HG03097 (cell line): ENCODE data around the gene WDR90.

Source experiments
- ATAC-seq: cut with Tn5 transposase; IDR thresholded peaks from one replicate; pipeline ENCODE4 v1.9.1; 2021; ENCODE audit not compliant: unreplicated experiment, low FRiP score

The WDR90 gene

DNA sequence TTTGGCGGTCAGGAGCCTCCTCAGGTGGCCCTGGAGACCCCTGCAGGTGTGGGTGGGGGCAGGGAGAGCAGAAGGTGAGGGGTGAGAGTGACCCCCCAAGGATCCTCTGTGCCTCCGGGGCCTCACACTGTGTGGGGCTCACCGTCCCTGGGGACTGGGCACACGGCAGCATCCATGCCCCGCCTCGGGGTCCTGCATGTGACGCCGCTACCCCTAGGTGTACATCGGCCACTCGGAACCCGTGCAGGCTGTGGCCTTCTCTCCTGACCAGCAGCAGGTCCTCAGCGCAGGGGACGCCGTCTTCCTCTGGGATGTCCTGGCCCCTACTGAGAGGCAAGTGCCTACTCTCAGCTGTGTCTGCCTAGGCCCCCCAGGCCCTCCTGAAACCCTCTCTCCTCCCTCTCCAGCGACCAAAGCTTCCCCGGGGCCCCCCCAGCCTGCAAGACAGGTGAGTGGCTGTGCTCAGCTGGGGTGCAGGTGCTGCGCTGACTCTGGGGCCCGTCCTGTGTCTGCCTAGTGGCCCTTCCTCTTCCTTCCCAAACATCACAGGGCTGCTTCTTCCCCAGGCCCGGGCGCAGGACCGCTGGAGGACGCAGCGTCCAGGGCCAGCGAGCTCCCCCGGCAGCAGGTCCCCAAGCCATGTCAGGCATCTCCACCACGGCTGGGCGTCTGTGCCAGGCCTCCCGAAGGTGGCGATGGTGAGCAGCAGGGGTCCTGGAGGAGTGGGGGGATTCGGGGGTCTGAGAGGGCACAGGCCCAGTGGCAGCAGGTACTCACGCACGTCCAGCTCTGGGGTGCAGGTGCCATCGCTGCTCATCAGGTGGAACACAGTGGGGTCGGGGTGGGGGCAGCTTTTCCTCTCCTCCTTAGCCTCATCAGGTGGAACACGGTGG, 9.8 kb downstream of the WDR90 start:
- ATAC-seq: no peak

DNA sequence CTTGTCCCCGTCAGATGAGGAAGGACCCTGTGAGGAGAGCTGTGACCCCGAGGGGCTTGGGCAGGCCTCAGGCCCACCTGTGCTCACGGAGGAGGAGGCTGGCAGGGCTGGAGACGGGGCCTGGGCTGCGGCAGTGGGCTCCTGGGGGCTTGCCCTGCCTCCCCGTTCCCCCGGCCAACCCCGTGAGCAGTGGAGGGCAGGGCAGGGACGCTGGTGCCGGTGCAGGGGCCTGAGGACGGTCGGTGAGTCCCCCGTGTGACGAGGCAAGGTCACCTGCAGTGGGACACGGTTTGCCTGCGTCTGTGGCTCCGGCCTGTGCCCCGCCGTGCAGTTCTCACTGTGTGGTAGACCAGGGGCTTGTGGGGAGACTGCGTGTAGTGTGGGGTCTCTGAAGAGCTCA, 10.5 kb downstream of the WDR90 start:
- no peak for ATAC-seq

DNA sequence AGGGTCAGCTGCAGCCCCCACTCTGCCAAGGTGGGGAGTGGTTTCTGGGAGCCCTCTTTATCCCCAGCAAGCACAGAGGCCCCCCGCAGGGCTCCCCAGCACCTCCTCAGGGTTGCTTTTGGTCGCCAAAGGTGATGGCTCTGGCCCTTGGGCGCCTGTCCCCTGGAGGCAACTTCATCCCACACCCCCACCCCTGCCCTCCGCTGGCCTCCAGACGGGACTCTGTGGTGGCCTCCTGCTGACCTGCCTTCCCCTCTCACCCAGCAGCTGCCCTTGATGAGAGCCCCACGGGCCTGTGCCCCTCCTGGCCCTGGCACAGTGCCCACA, 10.9 kb downstream of the WDR90 start:
- ATAC-seq: no peak

DNA sequence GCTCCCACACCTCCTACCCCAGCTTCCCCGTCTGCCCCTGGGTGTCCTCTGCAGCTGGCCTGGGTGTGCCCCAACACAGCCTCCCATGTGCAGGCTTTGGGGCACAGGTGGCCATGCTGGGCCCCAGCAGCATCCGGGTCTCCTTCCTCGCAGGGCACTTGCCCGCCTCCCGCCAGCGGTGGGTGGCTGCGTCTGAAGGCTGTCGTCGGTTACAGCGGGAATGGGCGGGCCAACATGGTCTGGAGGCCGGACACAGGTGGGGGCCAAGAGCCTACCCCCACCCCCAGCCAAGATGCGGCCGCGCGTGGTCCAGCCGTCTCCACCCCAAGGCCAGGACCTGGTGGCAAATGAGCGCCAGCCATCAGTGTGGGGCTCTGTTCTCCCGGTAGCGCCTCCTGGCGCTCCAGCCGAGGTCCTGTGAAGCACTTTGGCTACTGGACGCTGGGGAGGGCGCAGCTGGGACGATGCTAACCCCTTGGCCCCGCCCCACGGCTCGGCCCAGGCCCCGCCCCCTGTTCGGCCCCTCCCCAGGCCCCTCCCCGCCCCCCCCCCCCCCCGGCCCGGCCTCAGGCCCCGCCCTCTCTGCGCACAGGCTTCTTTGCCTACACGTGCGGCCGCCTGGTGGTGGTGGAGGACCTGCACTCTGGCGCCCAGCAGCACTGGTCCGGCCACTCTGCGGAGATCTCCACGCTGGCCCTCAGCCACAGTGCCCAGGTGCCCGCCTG, 11.5 kb downstream of the WDR90 start:
- peak; percentile 39 for ATAC-seq

DNA sequence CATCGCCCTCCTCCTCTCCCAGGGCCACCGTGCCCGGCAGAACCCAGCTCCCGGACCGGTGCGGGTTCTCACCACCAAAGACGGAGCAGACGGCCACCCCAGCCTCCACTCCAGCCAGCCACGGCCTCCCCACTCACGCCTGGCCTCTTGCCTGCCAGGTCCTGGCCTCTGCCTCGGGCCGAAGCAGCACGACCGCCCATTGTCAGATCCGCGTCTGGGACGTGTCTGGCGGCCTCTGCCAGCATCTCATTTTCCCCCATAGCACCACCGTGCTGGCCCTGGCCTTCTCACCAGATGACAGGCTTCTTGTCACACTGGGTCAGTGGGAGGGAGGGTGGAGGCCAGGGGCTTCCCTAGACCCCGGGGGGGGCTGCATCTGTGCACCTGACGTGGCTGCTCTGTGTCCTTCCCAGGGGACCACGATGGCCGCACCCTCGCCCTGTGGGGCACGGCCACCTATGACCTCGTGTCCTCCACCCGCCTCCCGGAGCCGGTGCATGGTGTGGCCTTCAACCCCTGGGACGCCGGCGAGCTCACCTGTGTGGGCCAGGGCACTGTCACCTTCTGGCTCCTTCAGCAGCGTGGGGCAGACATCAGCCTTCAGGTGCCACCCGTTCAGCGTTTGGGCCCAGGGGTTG, 12.1 kb downstream of the WDR90 start:
- ATAC-seq: peak; percentile 1

DNA sequence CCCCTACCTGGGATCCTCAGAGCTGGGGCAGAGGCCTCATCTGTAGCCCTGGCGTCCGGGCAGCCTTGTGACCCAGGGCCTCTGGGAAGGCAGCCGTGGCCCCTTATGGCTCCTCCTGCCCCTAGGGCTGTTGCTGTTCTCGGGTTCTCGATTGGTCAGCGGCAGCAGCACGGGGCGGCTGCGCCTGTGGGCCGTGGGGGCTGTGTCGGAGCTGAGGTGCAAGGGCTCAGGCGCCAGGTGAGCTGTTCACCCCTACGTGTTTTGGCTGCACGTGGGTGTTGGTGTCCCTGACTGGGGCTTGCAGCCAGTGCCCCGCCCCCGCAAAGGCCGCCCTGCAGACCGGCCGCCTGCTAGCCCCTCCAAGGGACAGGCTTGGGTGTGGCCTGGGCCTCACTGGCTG, 12.9 kb downstream of the WDR90 start:
- ATAC-seq: no peak

DNA sequence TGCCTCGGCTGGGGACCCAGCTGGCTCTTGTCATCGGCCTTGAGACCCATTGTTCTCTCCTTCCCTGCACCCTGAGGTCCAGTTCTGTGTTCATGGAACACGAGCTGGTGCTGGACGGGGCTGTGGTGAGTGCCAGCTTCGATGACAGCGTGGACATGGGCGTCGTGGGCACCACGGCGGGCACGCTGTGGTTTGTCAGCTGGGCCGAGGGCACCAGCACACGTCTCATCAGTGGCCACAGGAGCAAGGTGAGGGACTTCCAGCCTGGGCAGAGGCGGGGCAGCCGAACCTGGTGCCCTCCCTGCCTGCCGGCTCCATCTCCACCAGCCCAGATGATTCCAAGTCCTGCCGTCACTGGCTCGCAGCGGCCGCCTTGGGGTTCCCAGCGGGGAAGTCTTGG, 13.4 kb downstream of the WDR90 start:
- no peak for ATAC-seq

DNA sequence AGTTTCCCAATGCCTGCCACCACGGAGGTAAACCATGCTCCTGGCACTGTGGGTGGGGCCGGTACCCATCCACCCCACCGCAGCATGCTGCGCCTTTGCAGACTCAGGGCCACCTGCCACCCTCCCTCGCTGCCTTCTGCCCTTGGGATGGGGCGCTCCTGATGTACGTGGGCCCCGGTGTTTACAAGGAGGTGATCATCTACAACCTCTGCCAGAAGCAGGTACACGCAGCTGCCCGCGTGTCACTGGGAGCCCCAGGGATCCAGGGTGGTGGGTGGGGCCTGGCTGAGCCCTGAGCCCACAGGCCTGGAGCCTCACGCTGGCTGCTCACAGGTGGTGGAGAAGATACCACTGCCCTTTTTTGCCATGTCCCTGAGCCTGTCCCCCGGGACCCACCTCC, 17.4 kb downstream of the WDR90 start:
- ATAC-seq: no peak

DNA sequence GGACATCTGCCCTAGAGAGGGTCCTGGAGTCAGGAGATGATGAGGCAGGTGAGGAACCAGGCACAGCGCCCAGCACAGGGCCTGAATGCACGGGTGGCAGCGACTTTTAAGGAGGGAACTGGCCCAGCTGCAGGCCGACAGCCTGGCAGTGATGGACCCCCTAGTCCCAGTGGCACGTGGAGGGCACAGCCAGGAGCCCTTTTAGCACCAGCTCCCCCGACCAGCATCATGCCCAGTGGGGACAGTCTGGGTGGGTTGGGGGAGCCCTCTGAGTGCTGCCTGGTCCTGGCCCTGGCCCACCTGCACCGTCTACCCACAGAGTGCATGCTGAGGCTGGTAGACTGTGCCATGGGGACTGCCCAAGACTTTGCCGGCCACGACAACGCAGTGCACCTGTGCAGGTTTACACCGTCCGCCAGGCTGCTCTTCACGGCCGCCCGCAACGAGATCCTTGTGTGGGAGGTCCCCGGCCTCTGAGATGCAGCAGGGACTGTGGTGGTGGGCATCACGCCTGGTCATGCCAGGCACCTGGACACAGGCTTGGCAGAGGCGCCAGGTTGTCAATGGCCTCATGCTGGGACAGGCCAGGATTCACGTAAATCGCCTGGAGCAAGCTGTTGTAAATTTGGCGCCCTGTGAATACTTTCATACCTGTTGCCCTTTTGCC, 18.1 kb downstream of the WDR90 start:
- ATAC-seq: no peak

DNA sequence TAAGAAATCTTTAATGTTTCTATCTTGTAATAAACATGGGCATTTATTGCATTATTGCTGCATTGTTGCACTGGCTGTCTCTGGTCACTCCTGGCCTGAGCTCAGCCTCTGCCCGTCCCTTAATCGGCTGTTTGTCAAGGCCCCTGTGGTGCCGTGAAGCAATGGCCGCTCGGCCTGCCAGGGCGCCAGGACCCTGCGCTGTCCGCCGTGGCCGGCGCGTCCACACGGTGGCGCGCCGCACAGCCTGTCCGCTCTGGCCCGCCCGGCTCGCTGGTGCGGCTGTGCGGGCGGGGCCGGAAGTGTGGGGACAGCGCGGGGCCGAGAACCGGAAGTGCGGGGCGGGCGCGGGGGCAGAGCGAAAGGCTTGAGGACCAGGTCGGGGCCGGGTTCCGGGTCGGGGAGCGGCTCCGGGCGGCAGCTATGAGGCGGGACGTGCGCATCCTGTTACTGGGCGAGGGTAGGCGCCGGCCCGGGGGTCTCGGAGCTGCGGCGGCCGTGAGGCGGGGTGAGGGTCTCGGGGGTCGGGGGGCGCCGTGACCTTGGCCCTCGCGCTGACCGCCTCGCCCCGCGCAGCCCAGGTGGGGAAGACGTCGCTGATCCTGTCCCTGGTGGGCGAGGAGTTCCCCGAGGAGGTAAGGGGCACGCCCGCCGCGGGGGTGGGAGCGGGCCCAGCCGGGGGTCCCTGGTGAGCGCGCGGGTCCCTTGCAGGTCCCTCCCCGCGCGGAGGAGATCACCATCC, 18.8 kb downstream of the WDR90 start, which contains the start of gene RHOT2:
TSS of gene RHOT2 (plus strand) at position 353 of the 739 bp plus-strand sequence. CDS start at position 421, 68 bp downstream.
- ATAC-seq: peak; percentile 82

DNA sequence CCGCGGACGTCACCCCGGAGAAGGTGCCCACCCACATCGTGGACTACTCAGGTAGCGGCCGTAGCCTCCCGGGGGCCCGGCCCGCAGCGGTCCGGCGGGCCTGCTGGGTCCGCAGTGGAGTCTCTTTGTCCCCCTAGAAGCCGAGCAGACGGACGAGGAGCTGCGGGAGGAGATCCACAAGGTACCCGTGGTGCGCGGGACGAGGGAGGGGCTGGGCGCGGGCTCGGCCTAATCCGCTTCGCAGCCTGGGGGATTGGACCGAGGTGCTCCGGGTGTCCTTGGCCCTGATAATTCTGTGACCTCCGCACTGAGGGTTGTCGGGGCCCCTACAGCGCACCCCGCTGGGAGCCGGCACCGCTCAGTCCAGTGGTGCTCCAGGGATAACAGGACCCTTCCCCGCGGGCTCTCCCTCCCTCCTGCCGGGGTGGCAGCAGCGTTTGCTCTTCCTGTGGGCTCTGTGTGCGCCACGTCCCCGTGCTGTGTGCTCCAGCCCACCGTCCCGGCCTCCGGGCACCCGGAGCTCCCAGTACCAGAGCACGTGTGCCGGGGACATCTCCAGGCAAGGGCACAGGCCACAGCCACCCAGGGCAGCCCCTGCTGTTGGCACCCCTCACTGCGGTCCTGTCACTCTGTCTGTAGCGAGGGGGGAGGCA, 19.5 kb downstream of the WDR90 start:
- peak; percentile 4 for ATAC-seq

DNA sequence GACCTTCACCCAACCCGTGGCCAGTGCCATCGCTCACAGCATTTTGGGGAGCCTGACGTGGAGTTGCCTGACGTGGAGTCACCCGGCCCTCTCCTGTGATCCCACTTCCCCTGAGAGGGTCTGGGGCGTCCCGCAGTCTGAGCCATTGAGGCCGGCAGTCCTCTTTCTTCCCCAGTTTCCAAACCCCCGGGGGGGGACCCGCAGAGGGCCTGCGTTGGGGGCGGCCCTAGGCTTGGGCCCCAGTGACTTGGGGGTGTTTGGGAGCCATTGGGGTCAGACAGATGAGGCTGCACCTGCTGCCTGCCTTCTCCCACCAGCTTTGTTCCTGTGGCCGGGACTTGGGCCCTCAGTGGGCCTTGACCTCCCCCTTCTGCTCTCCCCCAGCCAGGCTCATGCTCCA, 20.5 kb downstream of the WDR90 start:
- no peak for ATAC-seq

DNA sequence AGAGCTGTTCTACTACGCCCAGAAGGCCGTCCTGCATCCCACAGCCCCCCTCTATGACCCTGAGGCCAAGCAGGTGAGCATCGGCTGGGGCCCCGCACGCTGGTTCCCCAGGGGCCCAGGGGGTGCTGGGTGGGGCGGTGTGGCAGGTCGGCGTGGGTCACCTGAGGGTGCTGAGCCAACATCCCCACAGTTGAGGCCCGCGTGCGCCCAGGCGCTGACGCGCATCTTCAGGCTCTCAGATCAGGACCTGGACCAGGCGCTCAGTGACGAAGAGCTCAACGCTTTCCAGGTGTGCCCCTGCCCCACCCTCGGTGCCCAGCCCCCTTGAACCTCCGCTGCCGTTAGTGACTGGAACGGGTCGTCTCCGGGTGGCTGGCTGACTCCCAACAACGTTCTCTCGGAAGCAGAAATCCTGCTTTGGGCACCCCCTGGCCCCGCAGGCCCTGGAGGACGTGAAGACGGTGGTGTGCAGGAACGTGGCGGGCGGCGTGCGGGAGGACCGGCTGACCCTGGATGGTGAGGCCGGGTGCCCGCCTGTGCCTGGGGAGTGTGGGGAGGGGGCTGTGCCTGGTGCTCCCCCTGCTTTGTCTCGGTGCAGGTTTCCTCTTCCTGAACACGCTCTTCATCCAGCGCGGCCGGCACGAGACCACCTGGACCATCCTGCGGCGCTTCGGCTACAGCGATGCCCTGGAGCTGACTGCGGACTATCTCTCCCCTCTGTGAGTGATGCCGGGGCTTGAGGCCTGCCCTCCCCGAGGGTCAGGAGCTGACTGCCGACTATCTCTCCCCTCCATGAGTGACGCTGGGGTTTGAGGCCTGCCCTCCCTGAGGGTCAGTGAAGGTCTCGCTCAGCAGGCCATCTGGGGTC, 21.6 kb downstream of the WDR90 start:
- ATAC-seq: no peak

DNA sequence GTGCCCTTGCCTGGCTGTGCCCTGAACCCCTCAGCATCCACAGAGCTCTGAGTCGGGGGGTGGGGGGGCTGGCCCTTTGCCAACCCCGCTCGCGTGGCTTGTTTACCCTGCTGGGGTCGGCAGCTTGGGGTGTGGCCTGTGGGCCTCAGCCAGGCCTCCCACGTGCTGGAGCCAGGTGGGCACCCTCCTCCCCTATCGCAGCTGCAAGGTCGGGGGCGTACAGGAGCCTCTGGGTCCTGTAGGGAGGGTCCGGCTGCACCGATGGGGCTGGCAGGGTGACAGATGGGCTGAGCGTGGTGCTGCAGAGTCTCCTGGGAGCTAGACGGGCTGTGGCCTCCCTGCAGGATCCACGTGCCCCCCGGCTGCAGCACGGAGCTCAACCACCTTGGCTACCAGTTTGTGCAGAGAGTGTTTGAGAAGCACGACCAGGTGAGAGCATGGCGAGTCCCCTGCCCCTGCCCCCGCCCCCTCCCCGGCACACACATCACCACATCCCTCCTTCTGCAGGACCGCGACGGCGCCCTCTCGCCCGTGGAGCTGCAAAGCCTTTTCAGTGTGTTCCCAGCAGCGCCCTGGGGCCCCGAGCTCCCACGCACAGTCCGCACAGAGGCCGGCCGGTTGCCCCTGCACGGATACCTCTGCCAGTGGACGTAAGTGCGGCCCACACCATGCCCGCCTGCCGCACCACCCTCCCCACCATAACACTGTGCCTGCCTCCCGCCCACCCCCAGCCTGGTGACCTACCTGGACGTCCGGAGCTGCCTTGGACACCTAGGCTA, 22.4 kb downstream of the WDR90 start:
- ATAC-seq: no peak

DNA sequence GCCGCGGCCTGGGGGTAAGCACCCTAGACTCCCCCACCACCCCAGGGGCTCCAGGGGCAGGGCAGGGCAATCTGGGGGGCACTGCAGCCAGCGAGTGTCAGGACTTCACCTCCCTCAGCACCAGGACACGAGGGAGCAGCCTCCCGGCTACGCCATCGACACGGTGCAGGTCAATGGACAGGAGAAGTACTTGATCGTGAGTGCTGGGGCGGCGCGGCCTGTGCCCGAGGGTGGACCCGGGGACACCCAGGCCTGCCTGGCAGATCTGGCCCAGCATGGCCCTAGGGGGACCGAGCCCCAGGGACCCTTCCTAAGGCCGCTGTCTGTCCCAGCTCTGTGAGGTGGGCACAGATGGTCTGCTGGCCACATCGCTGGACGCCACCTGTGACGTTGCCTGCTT, 23.2 kb downstream of the WDR90 start:
- no peak for ATAC-seq

DNA sequence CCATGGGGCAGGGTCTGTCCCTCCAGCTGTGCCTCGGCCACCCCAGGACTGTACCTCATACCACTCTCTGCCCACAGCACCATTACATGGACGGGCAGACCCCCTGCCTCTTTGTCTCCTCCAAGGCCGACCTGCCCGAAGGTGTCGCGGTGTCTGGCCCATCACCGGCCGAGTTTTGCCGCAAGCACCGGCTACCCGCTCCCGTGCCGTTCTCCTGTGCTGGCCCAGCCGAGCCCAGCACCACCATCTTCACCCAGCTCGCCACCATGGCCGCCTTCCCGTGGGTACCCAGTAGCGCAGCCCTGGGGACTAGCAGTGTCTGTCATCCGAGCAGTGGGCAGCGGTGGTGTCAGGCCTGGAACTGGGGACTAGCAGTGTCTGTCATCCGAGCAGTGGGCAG, 23.7 kb downstream of the WDR90 start:
- no peak for ATAC-seq

DNA sequence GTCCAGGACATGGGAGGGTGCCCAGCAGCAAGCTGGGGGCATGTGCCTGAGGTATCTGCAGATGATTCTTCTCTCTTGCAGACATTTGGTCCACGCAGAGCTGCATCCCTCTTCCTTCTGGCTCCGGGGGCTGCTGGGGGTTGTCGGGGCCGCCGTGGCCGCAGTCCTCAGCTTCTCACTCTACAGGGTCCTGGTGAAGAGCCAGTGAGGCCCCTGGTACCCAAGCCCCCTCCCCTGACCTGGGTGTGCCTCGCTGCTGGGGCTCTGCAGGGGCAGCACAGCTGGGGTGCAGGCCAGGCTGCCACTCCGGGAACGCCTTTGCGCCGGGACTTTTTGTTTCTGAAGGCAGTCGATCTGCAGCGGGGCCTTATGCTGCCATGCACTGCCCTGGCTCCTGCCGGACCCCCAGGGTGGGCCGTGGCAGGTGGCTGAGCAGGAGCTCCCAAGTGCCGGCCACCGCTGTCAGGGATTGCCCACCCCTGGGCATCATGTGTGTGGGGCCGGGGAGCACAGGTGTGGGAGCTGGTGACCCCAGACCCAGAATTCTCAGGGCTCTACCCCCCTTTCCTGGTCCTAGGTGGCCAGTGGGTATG, 24.3 kb downstream of the WDR90 start:
- no peak for ATAC-seq
